ENCODE results near the gene NEK2.

NEK2 gene

DNA sequence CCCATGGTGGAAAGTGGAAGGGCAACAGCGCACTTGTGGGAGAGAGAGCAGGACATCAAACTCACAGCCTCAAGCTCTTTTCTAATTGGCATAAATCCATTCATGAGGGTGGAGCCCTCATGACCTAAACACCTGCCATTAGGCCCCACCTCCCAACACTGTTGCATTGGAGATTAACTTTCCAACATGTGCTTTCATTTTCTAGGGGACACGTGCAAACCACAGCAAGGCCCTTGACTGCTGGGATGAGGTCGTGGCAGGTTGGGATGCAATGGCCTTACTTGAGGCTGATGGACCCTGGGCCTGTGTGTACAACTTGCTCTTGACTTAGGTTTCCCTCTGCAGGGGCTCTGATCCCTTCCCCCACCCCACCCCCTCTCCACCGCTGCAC lies 35.9 kb upstream of the NEK2 start:
- Histone ChIP-seq H3K27ac (no peak overlapping the region), H3K36me3 (ENCODE audit: insufficient read depth, low read length) (no peaks in the 10 kb centered on the region), H3K9ac (ENCODE audit: insufficient read length) (no peak overlapping the region), H3K4me3 (no peak overlapping the region), H3K9me3 (ENCODE audit: low read depth, low read length) (no peaks in the 10 kb centered on the region)
- TF ChIP-seq POLR2AphosphoS5 (IDR thresholded peaks at IDR 0.05; ENCODE audit: borderline replicate concordance, low read depth, low read length), result no peak
- no peak for TF ChIP-seq EZH2 (IDR thresholded peaks at IDR 0.05)
- no peak for TF ChIP-seq FOXP2 (optimal IDR thresholded peaks at IDR 0.05; ENCODE audit: control extremely low read depth, extremely low read length, insufficient read depth)
- no peak for DNase-seq (ENCODE audit: low read depth, low spot score)

DNA sequence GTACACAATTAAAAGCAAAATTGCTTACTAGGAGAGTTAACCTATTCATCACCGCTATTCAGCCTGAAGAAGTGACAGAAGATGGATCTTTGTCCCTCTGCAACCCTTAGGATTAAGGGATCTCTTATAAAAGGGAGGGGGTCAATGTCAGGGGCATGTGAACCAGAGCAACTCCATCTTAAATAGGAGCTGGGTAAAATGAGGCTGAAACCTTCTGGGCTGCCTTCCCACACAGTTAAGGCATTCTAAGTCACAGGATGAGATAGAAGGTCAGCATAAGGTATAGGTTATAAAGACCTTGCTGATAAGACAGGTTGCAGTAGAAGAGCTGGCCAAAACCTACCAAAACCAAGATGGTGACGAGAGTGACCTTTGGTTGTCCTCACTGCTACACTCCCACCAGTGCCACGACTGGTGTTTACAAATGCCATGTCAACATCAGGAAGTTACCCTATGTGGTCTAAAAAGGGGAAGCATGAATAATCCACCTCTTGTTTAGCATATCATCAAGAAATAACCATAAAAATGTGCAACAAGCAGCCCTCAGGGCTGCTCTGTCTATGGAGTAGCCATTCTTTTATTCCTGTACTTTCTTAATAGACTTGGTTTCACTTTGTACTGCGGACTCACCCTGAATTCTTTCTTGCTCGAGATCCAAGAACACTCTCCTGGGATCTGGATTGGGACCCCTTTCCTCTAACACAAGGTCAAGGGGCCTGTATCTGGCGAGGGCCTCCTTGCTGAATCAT lies 35.3 kb upstream of the NEK2 start:
- H3K36me3 ChIP-seq (ENCODE audit: insufficient read depth, low read length), result no peaks in the 10 kb centered on the region
- H3K4me3 ChIP-seq, result no peak overlapping the region
- no peak for DNase-seq (ENCODE audit: low read depth, low spot score)
- TF ChIP-seq POLR2AphosphoS5 (IDR thresholded peaks at IDR 0.05; ENCODE audit: borderline replicate concordance, low read depth, low read length) (no peak), FOXP2 (optimal IDR thresholded peaks at IDR 0.05; ENCODE audit: control extremely low read depth, extremely low read length, insufficient read depth) (no peak), EZH2 (IDR thresholded peaks at IDR 0.05) (no peak)
- H3K9me3 ChIP-seq (ENCODE audit: low read depth, low read length), result no peaks in the 10 kb centered on the region
- H3K9ac ChIP-seq (ENCODE audit: insufficient read length), result no peak overlapping the region
- no peak overlapping the region for H3K27ac ChIP-seq

DNA sequence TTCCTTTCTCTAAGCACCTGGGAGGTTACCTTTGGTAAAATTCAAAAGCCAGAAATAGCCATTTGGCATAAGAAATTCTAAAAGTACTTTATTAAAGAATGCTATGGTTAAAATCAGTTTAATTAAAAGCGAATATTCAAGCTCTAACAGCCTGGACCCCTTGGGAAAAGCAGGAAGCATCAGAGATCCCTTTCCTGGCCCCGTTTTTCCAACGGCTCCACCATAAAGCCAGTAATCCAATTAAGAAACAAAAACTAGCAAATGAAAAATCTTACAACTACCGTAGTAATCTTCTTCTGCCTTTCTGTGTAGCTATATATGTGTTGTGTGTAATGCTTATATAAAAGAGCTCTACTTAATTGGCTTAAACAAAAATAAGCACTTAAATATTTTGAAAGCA lies 33.5 kb upstream of the NEK2 start:
- no peaks in the 10 kb centered on the region for H3K36me3 ChIP-seq (ENCODE audit: insufficient read depth, low read length)
- no peak overlapping the region for H3K27ac ChIP-seq
- no peak overlapping the region for H3K9ac ChIP-seq (ENCODE audit: insufficient read length)
- TF ChIP-seq FOXP2 (optimal IDR thresholded peaks at IDR 0.05; ENCODE audit: control extremely low read depth, extremely low read length, insufficient read depth), result no peak
- no peak for TF ChIP-seq EZH2 (IDR thresholded peaks at IDR 0.05)
- no peak for TF ChIP-seq POLR2AphosphoS5 (IDR thresholded peaks at IDR 0.05; ENCODE audit: borderline replicate concordance, low read depth, low read length)
- H3K9me3 ChIP-seq (ENCODE audit: low read depth, low read length), result no peaks in the 10 kb centered on the region
- no peak overlapping the region for H3K4me3 ChIP-seq
- no peak for DNase-seq (ENCODE audit: low read depth, low spot score)

DNA sequence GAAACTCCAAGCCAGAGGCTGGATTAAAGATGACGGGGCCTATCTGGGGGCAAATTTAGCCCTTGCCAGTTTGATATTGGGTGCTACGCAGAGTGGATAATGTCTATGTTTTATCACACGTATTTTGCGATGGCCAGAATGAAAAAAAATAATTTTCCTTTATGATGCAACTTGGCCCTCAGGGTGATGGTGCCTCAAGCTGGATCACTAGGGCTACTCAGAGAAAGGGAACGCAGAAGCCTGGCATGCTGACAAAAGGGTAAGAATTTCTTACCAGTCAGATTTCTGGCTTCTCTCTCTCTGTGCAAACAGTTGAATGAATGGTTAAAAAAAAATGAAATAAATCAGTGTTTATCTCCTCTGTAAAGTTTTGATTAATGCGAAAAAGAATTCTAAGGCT lies 32.6 kb upstream of the NEK2 start:
- TF ChIP-seq EZH2 (IDR thresholded peaks at IDR 0.05), result no peak
- no peak for TF ChIP-seq FOXP2 (optimal IDR thresholded peaks at IDR 0.05; ENCODE audit: control extremely low read depth, extremely low read length, insufficient read depth)
- TF ChIP-seq POLR2AphosphoS5 (IDR thresholded peaks at IDR 0.05; ENCODE audit: borderline replicate concordance, low read depth, low read length), result no peak
- DNase-seq (ENCODE audit: low read depth, low spot score), result no peak
- no peaks in the 10 kb centered on the region for H3K9me3 ChIP-seq (ENCODE audit: low read depth, low read length)
- no peak overlapping the region for H3K27ac ChIP-seq
- H3K9ac ChIP-seq (ENCODE audit: insufficient read length), result no peak overlapping the region
- no peak overlapping the region for H3K4me3 ChIP-seq
- H3K36me3 ChIP-seq (ENCODE audit: insufficient read depth, low read length), result no peaks in the 10 kb centered on the region

DNA sequence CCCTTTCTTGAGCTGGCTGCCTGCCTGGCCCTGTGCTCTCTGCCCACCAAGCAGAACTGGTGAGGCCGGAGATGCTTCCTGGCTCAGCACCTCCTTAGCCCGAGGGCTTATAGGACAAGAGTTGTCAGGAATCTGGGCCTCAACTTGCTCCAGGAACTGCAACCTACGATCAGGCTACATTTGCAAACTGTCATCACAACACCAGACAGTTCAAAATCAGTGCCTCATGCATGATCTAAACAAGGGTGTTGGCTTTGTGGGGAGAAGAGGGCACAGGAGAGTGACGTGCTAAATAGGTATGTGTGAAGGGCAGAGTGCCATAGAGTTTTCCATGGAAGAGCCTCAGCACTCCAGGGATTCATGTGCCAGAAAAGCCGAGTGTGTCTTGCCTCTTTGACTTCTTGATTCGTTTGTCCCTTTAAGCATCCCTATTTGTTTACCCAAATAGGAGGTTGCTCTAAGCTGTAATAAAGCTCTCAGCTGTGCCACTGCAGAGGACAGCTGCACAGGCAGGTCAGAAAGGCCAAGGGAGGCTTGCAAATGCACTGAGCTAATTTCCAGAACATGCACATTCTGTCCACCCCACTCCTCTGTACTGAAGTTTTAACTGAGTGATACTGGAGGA lies 30.2 kb upstream of the NEK2 start:
- no peak for DNase-seq (ENCODE audit: low read depth, low spot score)
- TF ChIP-seq FOXP2 (optimal IDR thresholded peaks at IDR 0.05; ENCODE audit: control extremely low read depth, extremely low read length, insufficient read depth), result no peak
- TF ChIP-seq EZH2 (IDR thresholded peaks at IDR 0.05), result no peak
- TF ChIP-seq POLR2AphosphoS5 (IDR thresholded peaks at IDR 0.05; ENCODE audit: borderline replicate concordance, low read depth, low read length), result no peak

DNA sequence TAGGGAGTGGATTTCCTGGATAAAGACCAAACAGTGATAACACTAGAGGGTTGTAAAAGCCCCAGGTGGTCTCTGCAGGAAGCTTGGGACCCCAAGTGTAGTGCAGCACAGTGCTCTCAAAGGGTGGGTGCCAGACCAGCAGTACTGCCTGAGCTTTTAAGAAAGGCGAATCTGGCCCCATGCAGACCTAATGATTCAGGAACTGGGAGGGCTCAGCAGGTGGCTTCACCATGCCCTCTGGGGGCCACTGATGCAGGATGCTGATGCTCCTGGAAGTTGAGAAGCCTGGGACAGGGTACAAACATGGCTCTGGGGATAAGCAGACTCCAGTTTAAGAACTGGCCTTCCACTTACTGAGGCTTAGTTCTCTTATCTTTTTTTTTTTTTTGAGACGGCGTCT lies 29.1 kb upstream of the NEK2 start:
- Histone ChIP-seq H3K9me3 (ENCODE audit: low read depth, low read length) (no peaks in the 10 kb centered on the region), H3K27ac (no peak overlapping the region), H3K9ac (ENCODE audit: insufficient read length) (no peak overlapping the region), H3K36me3 (ENCODE audit: insufficient read depth, low read length) (no peaks in the 10 kb centered on the region), H3K4me3 (no peak overlapping the region)
- DNase-seq (ENCODE audit: low read depth, low spot score), result no peak
- no peak for TF ChIP-seq POLR2AphosphoS5 (IDR thresholded peaks at IDR 0.05; ENCODE audit: borderline replicate concordance, low read depth, low read length)
- no peak for TF ChIP-seq EZH2 (IDR thresholded peaks at IDR 0.05)
- no peak for TF ChIP-seq FOXP2 (optimal IDR thresholded peaks at IDR 0.05; ENCODE audit: control extremely low read depth, extremely low read length, insufficient read depth)

More for the DNA sequence above, 30.2 kb upstream of the NEK2 start:
- no peak overlapping the region for H3K27ac ChIP-seq
- no peaks in the 10 kb centered on the region for H3K36me3 ChIP-seq (ENCODE audit: insufficient read depth, low read length)
- no peak overlapping the region for H3K9ac ChIP-seq (ENCODE audit: insufficient read length)
- H3K4me3 ChIP-seq, result no peak overlapping the region
- H3K9me3 ChIP-seq (ENCODE audit: low read depth, low read length), result no peaks in the 10 kb centered on the region

DNA sequence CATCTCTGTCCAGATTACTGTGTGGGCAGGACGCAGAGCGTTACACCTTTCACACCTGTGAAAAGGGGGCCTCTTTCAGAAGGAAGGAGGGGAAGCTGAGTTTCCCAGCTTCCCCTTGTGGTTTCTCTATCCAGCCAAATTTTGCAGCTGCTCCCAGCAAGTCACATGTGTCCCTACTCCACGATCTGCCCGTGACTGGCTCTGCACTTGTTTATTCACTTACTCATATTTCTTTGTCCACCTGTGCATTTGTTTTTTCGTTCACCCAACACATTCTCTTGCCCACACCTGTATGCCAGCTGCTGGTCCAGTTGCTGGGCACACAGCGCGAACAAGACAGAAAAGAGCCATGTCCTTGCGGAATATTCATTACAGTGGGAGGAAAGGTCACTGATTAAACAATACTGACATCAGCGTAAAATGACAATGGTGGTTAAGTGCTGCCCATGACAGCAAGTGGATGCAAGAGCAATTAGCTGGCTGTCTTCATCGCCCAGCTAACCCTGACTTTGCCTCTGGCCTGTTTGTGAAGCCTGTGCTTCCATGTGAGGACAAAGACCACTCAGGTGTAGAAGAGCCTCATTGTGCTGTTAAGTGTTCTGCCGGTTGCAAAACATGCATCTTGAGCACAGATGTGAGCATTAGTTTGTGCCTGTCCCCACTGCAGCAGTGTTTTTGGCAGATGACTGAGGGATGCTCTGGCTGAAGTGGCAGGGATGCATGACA lies 28.6 kb upstream of the NEK2 start:
- no peak for DNase-seq (ENCODE audit: low read depth, low spot score)
- H3K9ac ChIP-seq (ENCODE audit: insufficient read length), result no peak overlapping the region
- no peak overlapping the region for H3K27ac ChIP-seq
- H3K36me3 ChIP-seq (ENCODE audit: insufficient read depth, low read length), result no peaks in the 10 kb centered on the region
- no peak overlapping the region for H3K4me3 ChIP-seq
- no peaks in the 10 kb centered on the region for H3K9me3 ChIP-seq (ENCODE audit: low read depth, low read length)
- no peak for TF ChIP-seq FOXP2 (optimal IDR thresholded peaks at IDR 0.05; ENCODE audit: control extremely low read depth, extremely low read length, insufficient read depth)
- no peak for TF ChIP-seq POLR2AphosphoS5 (IDR thresholded peaks at IDR 0.05; ENCODE audit: borderline replicate concordance, low read depth, low read length)
- no peak for TF ChIP-seq EZH2 (IDR thresholded peaks at IDR 0.05)

DNA sequence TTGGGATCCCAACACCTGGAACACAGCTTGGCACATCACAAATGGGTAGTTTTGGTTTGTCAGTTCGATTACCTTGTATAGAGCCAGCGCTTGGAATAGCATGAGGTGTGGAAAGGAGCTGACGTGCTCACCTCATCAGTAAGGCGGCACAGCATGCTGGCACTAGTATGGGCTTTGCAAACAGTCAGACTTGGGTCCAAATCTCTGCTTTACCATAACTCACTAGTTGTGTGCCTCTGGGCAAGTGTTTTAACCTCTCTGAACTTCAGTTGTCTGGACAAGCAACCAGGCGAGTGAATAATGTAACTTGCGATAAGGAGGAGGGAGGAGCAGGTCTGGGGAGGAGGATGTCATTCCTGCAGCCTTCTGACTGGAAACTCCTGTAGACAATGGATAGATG lies 26.3 kb upstream of the NEK2 start:
- no peaks in the 10 kb centered on the region for H3K36me3 ChIP-seq (ENCODE audit: insufficient read depth, low read length)
- TF ChIP-seq POLR2AphosphoS5 (IDR thresholded peaks at IDR 0.05; ENCODE audit: borderline replicate concordance, low read depth, low read length) (no peak), EZH2 (IDR thresholded peaks at IDR 0.05) (no peak), FOXP2 (optimal IDR thresholded peaks at IDR 0.05; ENCODE audit: control extremely low read depth, extremely low read length, insufficient read depth) (no peak)
- no peak overlapping the region for H3K9ac ChIP-seq (ENCODE audit: insufficient read length)
- H3K27ac ChIP-seq, result no peak overlapping the region
- DNase-seq (ENCODE audit: low read depth, low spot score), result no peak
- H3K4me3 ChIP-seq, result no peak overlapping the region
- H3K9me3 ChIP-seq (ENCODE audit: low read depth, low read length), result no peaks in the 10 kb centered on the region

All from SK-N-MC (cell line).